ENCODE data around the gene MEGF11. TPM values are rescaled to one million over a fixed set of nuclear protein-coding genes. Genes with fewer than 3 reads are reported as not detected.

The MEGF11 gene
- total RNA-seq, 4 donors from 2014 or later: 0.76 TPM; not detected in 3

- intact Hi-C loops (cut with DNase I; ENCODE audit: low total_unique reads): no loop called here
- H3K9me3 ChIP-seq: no peaks in the 10 kb centered on the region
- no peak overlapping the region for H3K27ac ChIP-seq
- no peak for DNase-seq
- H3K4me1 ChIP-seq: no peaks in the 10 kb centered on the region
- no peaks in the 10 kb centered on the region for H3K36me3 ChIP-seq
- TF ChIP-seq CTCF (IDR thresholded peaks at IDR 0.05): no peak
- TF ChIP-seq POLR2A (IDR thresholded peaks at IDR 0.05): no peak
- H3K27me3 ChIP-seq: no peaks in the 10 kb centered on the region
- no peak overlapping the region for H3K4me3 ChIP-seq
Measured at GRCh38 chr15:65998486-65998885, 255.1 kb downstream of the MEGF11 start.

DNA sequence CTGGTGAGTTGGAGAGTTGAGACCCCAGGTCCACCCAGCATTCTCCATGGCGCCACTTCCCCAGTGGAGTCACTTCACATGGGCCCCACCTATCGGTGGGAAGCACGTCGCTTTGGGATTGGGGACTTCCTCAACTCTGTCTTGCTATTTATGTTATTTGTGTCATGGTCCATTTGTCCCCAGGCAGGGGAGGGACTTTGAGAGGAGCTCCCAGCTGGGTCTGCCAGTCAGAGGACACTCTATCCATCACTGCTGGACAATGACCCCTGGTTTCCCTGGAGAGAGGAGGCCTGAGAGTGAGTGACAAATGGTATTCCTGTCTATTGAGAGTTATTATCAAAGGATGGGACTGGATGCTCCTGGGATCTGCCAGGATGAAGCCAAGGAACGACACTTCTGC lies 256.6 kb downstream of the MEGF11 start:
- no peaks in the 10 kb centered on the region for H3K27me3 ChIP-seq
- intact Hi-C loops (cut with DNase I; ENCODE audit: low total_unique reads): no loop called here
- DNase-seq: no peak
- H3K4me1 ChIP-seq: no peaks in the 10 kb centered on the region
- no peak overlapping the region for H3K4me3 ChIP-seq
- H3K9me3 ChIP-seq: no peaks in the 10 kb centered on the region
- TF ChIP-seq POLR2A (IDR thresholded peaks at IDR 0.05) (no peak), CTCF (IDR thresholded peaks at IDR 0.05) (no peak)
- H3K36me3 ChIP-seq: no peaks in the 10 kb centered on the region
- no peak overlapping the region for H3K27ac ChIP-seq

DNA sequence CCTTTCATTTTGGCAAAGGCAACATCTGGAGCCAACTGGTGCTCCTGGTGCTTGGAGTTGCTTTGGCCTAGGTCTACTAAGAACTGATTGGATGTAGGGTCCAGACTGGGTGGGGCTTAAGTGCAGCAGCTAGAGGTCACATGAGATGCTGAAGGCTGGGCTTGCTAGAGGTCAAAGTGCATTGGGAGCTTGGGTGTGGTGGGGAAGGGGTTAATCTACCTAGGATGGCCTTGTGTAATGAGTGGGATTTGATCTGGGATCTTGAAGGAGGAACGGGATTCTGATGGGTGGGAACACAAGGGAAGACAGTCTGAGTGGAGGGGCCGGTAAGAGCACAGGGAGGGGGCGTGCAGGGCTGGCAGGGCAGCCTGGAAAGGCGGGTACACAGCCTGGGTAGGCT lies 258.7 kb downstream of the MEGF11 start:
- DNase-seq: no peak
- H3K9me3 ChIP-seq: no peaks in the 10 kb centered on the region
- intact Hi-C loops (cut with DNase I; ENCODE audit: low total_unique reads): no loop called here

DNA sequence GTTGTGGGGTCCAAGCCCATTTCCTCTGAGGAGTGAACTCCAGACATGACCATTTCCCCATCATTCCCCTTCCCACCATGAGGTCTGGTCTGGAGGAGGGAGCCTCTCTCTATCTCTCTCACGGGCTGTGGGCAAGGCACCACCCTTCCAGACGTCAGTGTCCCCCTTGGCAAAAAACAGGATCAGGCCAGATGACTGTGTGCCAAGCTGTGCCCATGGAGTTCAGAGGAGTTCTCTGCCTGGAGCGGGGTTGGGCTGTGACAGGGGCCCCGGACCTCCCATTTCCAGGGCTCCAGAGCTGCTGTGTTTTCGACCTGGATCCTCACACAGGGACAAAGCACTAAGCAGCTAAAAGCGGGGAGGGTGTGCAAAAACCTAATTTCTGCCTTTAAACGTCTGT lies 259.8 kb downstream of the MEGF11 start:
- Histone ChIP-seq H3K27me3 (no peaks in the 10 kb centered on the region), H3K4me3 (no peak overlapping the region), H3K27ac (no peak overlapping the region), H3K4me1 (no peaks in the 10 kb centered on the region), H3K9me3 (no peaks in the 10 kb centered on the region), H3K36me3 (no peaks in the 10 kb centered on the region)
- TF ChIP-seq CTCF (IDR thresholded peaks at IDR 0.05) (no peak), POLR2A (IDR thresholded peaks at IDR 0.05) (no peak)
- no peak for DNase-seq
- intact Hi-C loops (cut with DNase I; ENCODE audit: low total_unique reads): no loop called here

More for the DNA sequence above, 258.7 kb downstream of the MEGF11 start:
- Histone ChIP-seq H3K27ac (no peak overlapping the region), H3K4me1 (no peaks in the 10 kb centered on the region), H3K36me3 (no peaks in the 10 kb centered on the region), H3K27me3 (no peaks in the 10 kb centered on the region), H3K4me3 (no peak overlapping the region)
- no peak for TF ChIP-seq POLR2A (IDR thresholded peaks at IDR 0.05)
- TF ChIP-seq CTCF (IDR thresholded peaks at IDR 0.05): no peak

DNA sequence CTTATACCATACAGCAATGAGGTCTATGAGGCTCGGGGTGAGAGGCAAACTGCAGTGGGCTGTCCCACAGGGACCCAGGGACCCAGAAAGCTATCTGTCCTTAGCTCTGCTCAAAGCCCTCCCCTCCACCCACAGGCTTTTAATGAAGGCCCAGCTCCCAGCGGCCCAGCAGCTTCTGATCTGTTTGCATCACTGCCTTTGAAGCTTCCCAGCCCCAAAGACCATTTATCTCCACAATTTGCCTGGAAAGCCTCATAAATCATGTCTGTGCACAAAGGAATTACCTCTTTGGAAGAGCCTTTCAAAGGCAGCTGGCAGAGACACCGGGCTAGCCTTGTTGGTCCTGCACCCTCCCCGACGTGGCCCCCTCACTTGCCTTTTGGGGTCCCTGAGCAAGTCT lies 260.3 kb downstream of the MEGF11 start:
- Histone ChIP-seq H3K27me3 (no peaks in the 10 kb centered on the region), H3K27ac (no peak overlapping the region), H3K9me3 (no peaks in the 10 kb centered on the region), H3K36me3 (no peaks in the 10 kb centered on the region), H3K4me1 (no peaks in the 10 kb centered on the region), H3K4me3 (no peak overlapping the region)
- intact Hi-C loops (cut with DNase I; ENCODE audit: low total_unique reads): no loop called here
- TF ChIP-seq CTCF (IDR thresholded peaks at IDR 0.05) (no peak), POLR2A (IDR thresholded peaks at IDR 0.05) (no peak)
- no peak for DNase-seq

All from uterus (tissue), 4 donors.